ENCODE results near the gene PDHX. TPM values are rescaled to one million over a fixed set of nuclear protein-coding genes. Genes with fewer than 3 reads are reported as not detected.

Gene PDHX
- total and polyA plus RNA-seq, 11 donors: 74.0 to 204 (median 127) TPM

- Histone ChIP-seq H3K27me3 (no peaks in the 10 kb centered on the region), H3K9me3 (no peaks in the 10 kb centered on the region), H3K4me3 (no peak overlapping the region), H3K27ac (no peak overlapping the region), H3K4me1 (peaks cover 0 to 7% (median 0%) of the 10 kb centered on the region in 12 donors), H3K36me3 (peaks cover 0 to 54% (median 28%) of the 10 kb centered on the region in 9 donors)
- intact Hi-C loops (cut with DNase I): no loop called here
- WGBS, 4 donors: 86 to 94% (median 89%) methylated on average over 3 of the region's 3 CpGs
- ATAC-seq: peak in 1 of 4 donors; percentile 36
- TF ChIP-seq, protein P1, sequence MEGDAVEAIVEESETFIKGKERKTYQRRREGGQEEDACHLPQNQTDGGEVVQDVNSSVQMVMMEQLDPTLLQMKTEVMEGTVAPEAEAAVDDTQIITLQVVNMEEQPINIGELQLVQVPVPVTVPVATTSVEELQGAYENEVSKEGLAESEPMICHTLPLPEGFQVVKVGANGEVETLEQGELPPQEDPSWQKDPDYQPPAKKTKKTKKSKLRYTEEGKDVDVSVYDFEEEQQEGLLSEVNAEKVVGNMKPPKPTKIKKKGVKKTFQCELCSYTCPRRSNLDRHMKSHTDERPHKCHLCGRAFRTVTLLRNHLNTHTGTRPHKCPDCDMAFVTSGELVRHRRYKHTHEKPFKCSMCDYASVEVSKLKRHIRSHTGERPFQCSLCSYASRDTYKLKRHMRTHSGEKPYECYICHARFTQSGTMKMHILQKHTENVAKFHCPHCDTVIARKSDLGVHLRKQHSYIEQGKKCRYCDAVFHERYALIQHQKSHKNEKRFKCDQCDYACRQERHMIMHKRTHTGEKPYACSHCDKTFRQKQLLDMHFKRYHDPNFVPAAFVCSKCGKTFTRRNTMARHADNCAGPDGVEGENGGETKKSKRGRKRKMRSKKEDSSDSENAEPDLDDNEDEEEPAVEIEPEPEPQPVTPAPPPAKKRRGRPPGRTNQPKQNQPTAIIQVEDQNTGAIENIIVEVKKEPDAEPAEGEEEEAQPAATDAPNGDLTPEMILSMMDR (IDR thresholded peaks at IDR 0.05): no peak
- no peak for TF ChIP-seq POLR2A (IDR thresholded peaks at IDR 0.05)
- no peak for DNase-seq
Observed at GRCh38 chr11:34986883-34987520, 70.6 kb downstream of the PDHX start.

DNA sequence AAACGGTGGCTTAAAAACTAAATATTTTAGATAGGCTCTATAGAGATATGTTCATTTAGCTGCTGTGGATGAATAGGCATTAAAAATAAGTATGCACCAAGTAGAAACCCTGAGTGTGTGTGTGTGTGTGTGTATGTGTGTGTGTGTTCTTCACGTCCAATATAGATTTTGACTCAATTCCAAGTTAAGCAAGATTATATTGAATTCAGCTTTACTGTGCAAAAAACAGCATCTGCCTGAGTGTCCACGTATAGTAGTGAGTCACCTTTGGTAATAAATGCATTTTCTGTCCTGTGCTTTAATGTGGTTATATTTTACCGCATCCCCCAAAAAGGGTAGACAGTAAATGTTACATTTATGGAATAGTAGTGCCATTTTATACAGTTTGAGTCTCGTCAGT lies 71.2 kb downstream of the PDHX start:
- WGBS, 4 donors: 79 to 87% (median 82%) methylated on average over 5 of the region's 5 CpGs
- DNase-seq: no peak

GRCh38 chr11:34988294-34989255 lies 72.2 kb downstream of the PDHX start:
- no peak for TF ChIP-seq POLR2A (IDR thresholded peaks at IDR 0.05)
- TF ChIP-seq, protein P1 (IDR thresholded peaks at IDR 0.05): no peak
- Histone ChIP-seq H3K27ac (no peak overlapping the region), H3K36me3 (peaks cover 0 to 70% (median 28%) of the 10 kb centered on the region in 9 donors), H3K9me3 (no peaks in the 10 kb centered on the region), H3K4me1 (peaks cover 0 to 7% (median 0%) of the 10 kb centered on the region in 12 donors), H3K27me3 (no peaks in the 10 kb centered on the region), H3K4me3 (no peak overlapping the region)
- DNase-seq (no peak), ATAC-seq (no peak)
- 84 to 93% (median 89%) methylated on average over 4 of the region's 4 CpGs for WGBS, 4 donors
- intact Hi-C loops (cut with DNase I): no loop called here

More for the DNA sequence above, 71.2 kb downstream of the PDHX start:
- no peak for ATAC-seq
- intact Hi-C loops (cut with DNase I): no loop called here
- no peaks in the 10 kb centered on the region for H3K27me3 ChIP-seq
- peaks cover 0 to 7% (median 0%) of the 10 kb centered on the region in 12 donors for H3K4me1 ChIP-seq
- no peak for TF ChIP-seq POLR2A (IDR thresholded peaks at IDR 0.05)
- TF ChIP-seq, protein P1 (IDR thresholded peaks at IDR 0.05): no peak
- no peaks in the 10 kb centered on the region for H3K9me3 ChIP-seq
- no peak overlapping the region for H3K4me3 ChIP-seq
- H3K36me3 ChIP-seq: peaks cover 0 to 60% (median 28%) of the 10 kb centered on the region in 9 donors
- no peak overlapping the region for H3K27ac ChIP-seq

- intact Hi-C loops (cut with DNase I): loop anchor here in 3 of 10 donors (10.0 kb wide), 2 partner anchors 244 to 314 kb away; no protein-coding TSS in a partner anchor
- peaks cover 0 to 7% (median 0%) of the 10 kb centered on the region in 12 donors for H3K4me1 ChIP-seq
- H3K27ac ChIP-seq: no peak overlapping the region
- H3K36me3 ChIP-seq: peaks cover 0 to 70% (median 17%) of the 10 kb centered on the region in 9 donors
- H3K27me3 ChIP-seq: no peaks in the 10 kb centered on the region
- no peaks in the 10 kb centered on the region for H3K9me3 ChIP-seq
- TF ChIP-seq, protein P1 (IDR thresholded peaks at IDR 0.05): no peak
- TF ChIP-seq POLR2A (IDR thresholded peaks at IDR 0.05): no peak
- H3K4me3 ChIP-seq: no peak overlapping the region
- 97 to 99% (median 98%) methylated on average over 2 of the region's 2 CpGs for WGBS, 4 donors
- DNase-seq (no peak), ATAC-seq (no peak)
Observed at GRCh38 chr11:34990916-34991315, 74.5 kb downstream of the PDHX start.

Data from heart left ventricle (tissue), 16 donors.